ENCODE measurements around the gene TAOK2.
A peak's percentile ranks its signal among the peaks of the same experiment; 100 is the strongest.
"Not testable (repeated sequence)": the region's sequence is repeated elsewhere in the genome, so short reads cannot be mapped to it uniquely, and the experiment has no call there.

The TAOK2 gene

GRCh38 chr16:29973384-29974246, at the start of gene TAOK2:
Gene TAOK2 (plus strand): TSS chr16:29973868. CDS start chr16:29977773, 3,905 bp downstream.
- DNase-seq (ENCODE audit: low read depth), result peak; percentile 99

DNA sequence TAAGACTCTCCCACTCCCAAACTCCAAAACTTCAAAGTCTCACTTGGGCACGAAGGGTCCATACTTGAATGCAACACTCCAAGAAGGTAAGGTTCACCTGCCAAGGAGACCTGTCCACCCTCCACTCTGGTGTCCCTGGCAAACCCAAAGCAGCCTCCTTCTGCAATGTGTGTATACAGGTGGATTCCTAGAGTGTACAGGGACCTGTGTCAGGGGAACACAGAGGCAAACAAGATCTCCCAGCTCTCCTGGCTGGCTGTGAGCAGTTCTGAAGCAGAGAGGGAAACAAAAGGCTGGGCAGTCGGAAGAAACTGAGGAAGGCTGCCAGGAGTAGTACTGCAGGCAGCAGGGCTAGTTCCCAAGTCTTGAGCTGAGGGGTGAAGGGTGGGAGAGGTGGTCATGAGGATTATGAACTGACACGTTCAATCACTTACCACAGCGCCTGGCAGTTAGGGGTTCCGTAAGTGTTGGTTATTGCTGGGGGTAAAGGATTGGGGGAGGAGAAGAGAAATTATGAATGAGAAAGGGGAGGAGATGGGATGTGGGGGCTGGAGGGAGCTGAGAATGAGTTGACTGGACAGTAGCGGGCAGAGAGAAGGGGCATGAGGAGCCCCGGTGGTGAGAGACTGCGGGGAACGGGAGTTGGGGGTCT, 48.4 kb upstream of the TAOK2 start:
- peak; percentile 20 for DNase-seq (ENCODE audit: low read depth)

DNA sequence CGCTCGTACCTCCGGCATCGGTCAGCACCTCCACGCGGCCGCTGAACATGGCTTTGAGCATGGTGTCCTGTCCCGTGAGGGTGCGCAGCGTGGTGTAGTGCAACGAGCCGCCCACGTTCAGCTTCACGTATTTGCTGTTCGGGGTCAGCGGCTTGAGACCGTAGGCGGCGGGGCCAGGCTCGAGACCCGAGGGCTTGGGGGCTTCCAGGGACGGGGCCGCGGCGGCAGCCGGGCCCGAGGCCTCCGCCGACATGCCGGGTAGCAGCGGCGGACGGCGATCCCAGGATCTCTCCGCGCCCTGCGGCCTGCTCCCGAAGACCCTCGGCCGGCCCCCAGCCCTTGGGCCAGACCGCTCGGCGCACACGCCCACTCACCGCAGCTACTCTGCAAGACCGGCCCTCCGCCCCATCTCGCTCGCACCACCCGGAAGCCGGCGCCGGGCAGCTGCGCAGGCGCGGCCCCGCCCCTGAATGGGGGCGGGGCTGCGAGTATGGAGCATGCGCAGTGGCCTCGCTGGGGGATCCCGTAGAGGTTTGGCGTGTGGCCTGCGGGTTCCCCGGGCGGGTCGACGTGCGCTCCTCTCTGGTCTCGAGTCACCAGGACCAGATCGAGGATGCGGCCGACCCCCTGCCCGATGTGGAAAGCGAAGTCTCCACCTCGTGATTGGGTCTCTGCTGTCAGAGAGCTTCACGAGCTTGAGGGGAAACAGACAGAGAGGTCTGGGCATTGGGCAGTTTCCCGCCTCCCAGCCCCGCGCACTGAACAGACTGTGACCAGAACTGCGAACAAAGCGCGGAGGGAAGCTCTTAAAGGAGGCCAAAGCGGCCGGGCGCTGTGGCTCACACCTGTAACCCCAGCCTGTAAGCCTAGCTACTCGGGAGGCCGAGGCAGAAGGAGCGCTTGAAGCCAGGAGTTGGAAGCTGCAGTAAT, 47.6 kb upstream of the TAOK2 start, which contains the start of gene KCTD13:
KCTD13 (minus strand) TSS at position 446 of the 930 bp plus-strand sequence; CDS start at position 253, 193 bp downstream.
- DNase-seq (ENCODE audit: low read depth), result peak; percentile 75

GRCh38 chr16:29926711-29927052, 47.0 kb upstream of the TAOK2 start:
- DNase-seq (ENCODE audit: low read depth), result no peak

GRCh38 chr16:29927070-29927905, 46.4 kb upstream of the TAOK2 start:
- no peak for DNase-seq (ENCODE audit: low read depth)

GRCh38 chr16:29931750-29932149, 41.9 kb upstream of the TAOK2 start:
- not testable (repeated sequence) for DNase-seq (ENCODE audit: low read depth)

GRCh38 chr16:29940656-29941055, 33.0 kb upstream of the TAOK2 start:
- no peak for DNase-seq (ENCODE audit: low read depth)

DNA sequence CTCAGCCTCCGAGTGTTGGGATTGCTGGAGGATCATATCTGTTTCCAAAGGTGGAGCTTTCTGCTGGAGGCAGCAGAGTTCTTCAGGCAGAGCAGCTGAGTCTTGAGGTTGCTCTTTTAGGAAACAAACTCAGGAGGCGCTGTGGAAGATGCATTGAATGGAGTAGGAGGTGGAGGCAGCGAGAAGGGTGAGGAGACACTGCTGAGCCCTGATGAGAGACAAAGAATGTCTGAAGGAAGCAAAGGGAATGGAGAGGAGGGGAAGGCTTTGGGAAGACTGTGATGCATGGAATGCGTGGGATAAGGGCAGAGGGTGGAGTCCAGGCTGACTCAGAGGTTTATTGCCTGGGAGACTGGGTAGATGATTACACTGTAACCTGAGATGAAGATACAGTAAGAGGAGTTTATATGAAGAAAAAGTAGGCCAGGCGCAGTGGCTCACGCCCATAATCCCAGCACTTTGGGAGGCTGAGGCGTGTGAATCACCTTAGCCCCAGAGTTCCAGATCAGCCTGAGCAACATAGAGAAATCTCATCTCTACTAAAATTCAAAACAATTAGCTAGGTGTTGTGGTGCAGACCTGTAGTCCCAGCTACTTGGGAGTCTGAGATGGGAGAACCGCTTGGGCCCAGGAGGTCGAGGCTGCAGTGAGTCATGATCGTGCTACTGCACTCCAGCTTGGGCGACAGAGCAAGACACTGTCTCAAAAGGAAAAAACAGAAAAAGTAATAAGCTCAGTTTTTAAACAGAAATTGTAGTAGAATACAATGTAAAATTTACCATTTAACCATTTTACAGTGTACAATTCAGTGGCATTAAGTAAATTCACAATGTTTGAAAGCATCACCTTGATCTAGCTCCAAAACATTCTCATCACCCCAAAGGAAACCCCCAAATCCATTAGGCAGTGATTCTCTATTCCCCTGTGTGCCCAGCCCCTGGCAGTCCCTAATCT, 29.5 kb upstream of the TAOK2 start:
- DNase-seq (ENCODE audit: low read depth), result peak; percentile 29

DNA sequence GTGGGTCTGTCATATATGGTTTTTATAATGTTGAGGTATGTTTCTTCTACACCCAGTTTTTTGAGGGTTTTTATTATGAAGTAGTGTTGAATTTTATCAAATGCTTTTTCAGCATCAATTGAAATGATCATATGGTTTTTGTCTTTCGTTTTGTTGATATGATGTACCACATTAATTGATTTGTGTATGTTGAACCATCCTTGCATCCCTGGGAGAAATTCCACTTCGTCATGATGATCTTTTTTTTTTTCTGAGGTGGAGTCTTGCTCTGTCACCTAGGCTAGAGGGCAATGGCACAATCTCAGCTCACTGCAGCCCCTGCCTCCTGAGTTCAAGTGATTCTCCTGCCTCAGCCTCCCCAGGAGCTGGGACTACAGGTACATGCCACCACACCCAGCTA, 25.8 kb upstream of the TAOK2 start:
- DNase-seq (ENCODE audit: low read depth), result no peak

DNA sequence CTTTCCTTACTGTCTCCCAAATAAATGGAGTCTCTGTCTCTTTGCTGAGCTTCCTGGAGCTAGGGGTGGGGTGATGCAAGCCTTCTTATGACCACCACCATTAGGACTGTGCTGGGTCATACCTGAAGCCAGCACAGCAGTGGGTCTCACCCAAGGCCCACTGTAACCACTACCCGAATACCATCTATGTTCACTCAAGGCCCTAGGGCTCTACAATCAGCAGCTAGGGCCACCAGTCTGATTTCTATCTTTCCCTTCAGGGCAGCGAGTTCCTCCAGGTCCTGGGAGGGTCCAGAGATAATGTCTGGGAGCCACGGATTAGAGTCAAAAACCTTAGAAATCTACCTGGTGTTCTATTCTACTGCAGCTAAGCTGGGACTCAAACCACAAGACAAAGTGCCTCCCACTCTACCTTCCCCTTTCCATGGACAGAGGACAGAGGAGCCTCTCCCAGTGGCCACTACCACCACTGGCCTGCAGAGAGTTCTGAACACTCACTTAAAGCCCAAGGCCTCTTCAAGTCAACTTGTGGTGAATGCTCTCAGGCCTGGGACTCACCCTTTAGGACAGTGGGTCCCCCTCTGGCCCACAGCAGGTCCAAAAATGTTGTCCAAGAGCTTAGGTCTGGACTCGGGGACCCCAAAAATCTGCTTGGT, 22.7 kb upstream of the TAOK2 start:
- DNase-seq (ENCODE audit: low read depth), result no peak

- DNase-seq (ENCODE audit: low read depth), result no peak
Measured at GRCh38 chr16:29951625-29952365, 21.9 kb upstream of the TAOK2 start.

GRCh38 chr16:29958756-29959155, 14.9 kb upstream of the TAOK2 start:
- no peak for DNase-seq (ENCODE audit: low read depth)

- no peak for DNase-seq (ENCODE audit: low read depth)
Measured at GRCh38 chr16:29959293-29959692, 14.4 kb upstream of the TAOK2 start.

DNA sequence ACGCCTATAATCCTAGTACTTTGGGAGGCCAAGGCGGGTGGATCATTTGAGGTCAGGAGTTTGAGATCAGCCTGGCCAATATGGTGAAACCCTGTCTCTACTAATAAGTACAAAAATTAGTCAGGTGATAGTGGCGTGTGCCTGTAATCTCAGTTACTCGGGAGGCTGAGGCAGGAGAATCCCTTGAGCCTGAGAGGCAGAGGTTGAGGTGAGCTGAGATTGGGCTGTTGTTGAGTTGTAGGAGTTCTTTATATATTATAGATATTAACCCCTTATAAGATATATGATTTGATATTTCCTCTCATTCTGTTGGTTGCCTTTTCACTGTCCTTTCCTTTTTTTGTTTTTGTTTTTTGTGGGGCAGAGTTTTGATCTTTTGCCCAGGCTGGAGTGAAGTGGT, 13.8 kb upstream of the TAOK2 start:
- not testable (repeated sequence) for DNase-seq (ENCODE audit: low read depth)

DNA sequence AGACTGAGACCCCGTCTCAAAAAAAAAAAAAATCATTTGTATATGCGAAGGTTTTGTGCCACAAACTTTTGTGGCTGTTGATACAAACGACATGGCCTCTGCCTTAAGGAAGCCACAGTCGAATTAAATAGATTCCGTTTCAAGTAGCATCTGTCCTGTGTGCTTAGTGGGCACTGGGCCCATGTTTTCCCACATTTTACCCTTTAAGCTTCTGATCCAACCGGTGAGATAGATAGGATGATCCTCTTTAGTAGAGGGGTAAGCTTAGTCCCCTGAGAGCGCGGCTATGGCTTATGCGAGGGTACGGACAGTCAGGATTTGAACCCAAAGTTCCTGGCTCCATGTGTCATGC, 12.6 kb upstream of the TAOK2 start:
- no peak for DNase-seq (ENCODE audit: low read depth)

GRCh38 chr16:29961479-29962343, 12.0 kb upstream of the TAOK2 start, which contains the start of gene TMEM219:
Gene TMEM219 (plus strand): TSS chr16:29962079. CDS start chr16:29963144, 1,065 bp downstream.
- peak; percentile 91 for DNase-seq (ENCODE audit: low read depth)

- DNase-seq (ENCODE audit: low read depth), result no peak
Measured at GRCh38 chr16:29962344-29962994, 11.2 kb upstream of the TAOK2 start.
